Measurements from ENCODE around the gene SSC5D. TPM values are rescaled to one million over a fixed set of nuclear protein-coding genes. Genes with fewer than 3 reads are reported as not detected.

Gene SSC5D
- total RNA-seq, 1 experiment from 2014 or later: 1.5 TPM

DNA sequence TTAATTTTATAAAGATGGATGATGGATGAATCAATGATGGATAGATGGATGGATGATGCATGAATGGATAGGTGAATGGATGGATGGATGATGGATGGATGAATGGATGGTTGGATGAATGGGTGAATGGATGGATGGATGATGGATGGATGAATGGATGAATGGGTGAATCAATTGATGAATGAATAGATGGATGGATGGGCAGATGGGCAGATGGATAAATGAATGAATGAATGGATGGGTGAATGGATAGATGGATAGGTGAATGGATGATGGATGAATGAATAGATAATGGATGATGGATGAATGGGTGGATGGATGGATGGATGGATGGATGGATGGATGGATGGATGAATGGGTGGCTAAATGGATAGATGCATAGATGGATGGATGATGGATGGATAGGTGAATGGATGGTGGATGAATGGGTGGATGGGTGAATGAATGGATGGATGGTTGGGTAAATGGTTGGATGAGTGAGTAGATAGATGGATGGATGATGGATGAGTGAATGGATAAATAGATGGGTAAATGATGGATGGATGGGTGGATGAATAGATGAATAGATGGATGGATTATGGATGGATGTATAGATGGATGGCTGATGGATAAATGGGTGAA, 79.6 kb downstream of the SSC5D start:
- Histone ChIP-seq H3K4me3 (replicated peaks in 1 of 2; ENCODE audit: low read depth in 1 of 2, low read length in 2 of 2) (no peak overlapping the region), H3K36me3 (ENCODE audit: control insufficient read depth in 1 of 2, insufficient read depth in 2 of 2, low read length in 2 of 2) (no peaks in the 10 kb centered on the region), H3K9ac (ENCODE audit: low read length) (no peak overlapping the region), H3K9me2 (ENCODE audit: insufficient read depth) (no peaks in the 10 kb centered on the region), H3K4me1 (ENCODE audit: control insufficient read depth in 1 of 2, insufficient read depth in 2 of 2, low read length in 2 of 2) (no peaks in the 10 kb centered on the region), H3K27me3 (ENCODE audit: insufficient read depth, low read length) (no peaks in the 10 kb centered on the region), H2AFZ (ENCODE audit: low read depth, low read length, poor library complexity, severe bottlenecking) (no peak overlapping the region), H3K9me3 (ENCODE audit: control insufficient read depth in 1 of 2, insufficient read depth in 1 of 2, low read depth in 1 of 2, low read length in 2 of 2) (no peaks in the 10 kb centered on the region), H4K20me1 (ENCODE audit: insufficient read depth) (no peaks in the 10 kb centered on the region), H3K79me2 (ENCODE audit: insufficient read depth, low read length) (no peaks in the 10 kb centered on the region), H3K4me2 (ENCODE audit: low read length) (no peak overlapping the region), H3K27ac (ENCODE audit: low read depth, low read length) (no peak overlapping the region)
- no peak for TF ChIP-seq EZH2phosphoT487 (IDR thresholded peaks at IDR 0.05; ENCODE audit: borderline replicate concordance)
- TF ChIP-seq CEBPB (IDR thresholded peaks at IDR 0.05; ENCODE audit: low read depth): no peak
- ATAC-seq (no peak), DNase-seq (ENCODE audit: low read depth, low spot score) (no peak)
- BruUV-seq (replicated peaks): no TSS peak
- POLR2A ChIA-PET: no interaction called here
- CTCF ChIA-PET: no interaction called here
- intact Hi-C loops (cut with micrococcal nuclease): no loop called here
- RAD21 ChIA-PET (ENCODE audit: low non-redundant PET in 1 of 2, low total read pairs in 2 of 2, uncharacterized antibody in 2 of 2, unreplicated experiment in 2 of 2): no interaction called here

Other genes starting within 250 kb of the SSC5D start
- gene PPP6R1, start 229.4 kb upstream of the SSC5D start, total RNA-seq (2021; ENCODE audit: unreplicated experiment): 96.7 TPM
- 63.0 TPM for gene HSPBP1, start 208.3 kb upstream of the SSC5D start, total RNA-seq (2021; ENCODE audit: unreplicated experiment)
- 33.3 TPM for gene BRSK1, start 204.4 kb upstream of the SSC5D start, total RNA-seq (2021; ENCODE audit: unreplicated experiment)
- not detected for gene TMEM150B, start 163.1 kb upstream of the SSC5D start, total RNA-seq (2021; ENCODE audit: unreplicated experiment)
- 27.5 TPM for gene KMT5C, start 148.6 kb upstream of the SSC5D start, total RNA-seq (2021; ENCODE audit: unreplicated experiment)
- 2.4 TPM for gene COX6B2, start 133.7 kb upstream of the SSC5D start, total RNA-seq (2021; ENCODE audit: unreplicated experiment)
- not detected for gene GARIN5B, start 125.2 kb upstream of the SSC5D start, total RNA-seq (2021; ENCODE audit: unreplicated experiment)
- 2.8 TPM for gene IL11, start 118.0 kb upstream of the SSC5D start, total RNA-seq (2021; ENCODE audit: unreplicated experiment)
- not detected for gene TMEM190, start 111.6 kb upstream of the SSC5D start, total RNA-seq (2021; ENCODE audit: unreplicated experiment)
- 21.0 TPM for gene TMEM238, start 104.1 kb upstream of the SSC5D start, total RNA-seq (2021; ENCODE audit: unreplicated experiment)
- gene RPL28, start 102.5 kb upstream of the SSC5D start, total RNA-seq (2021; ENCODE audit: unreplicated experiment): 3,050 TPM
- gene UBE2S, start 80.6 kb upstream of the SSC5D start, total RNA-seq (2021; ENCODE audit: unreplicated experiment): 515 TPM
- not detected for gene SHISA7, start 45.1 kb upstream of the SSC5D start, total RNA-seq (2021; ENCODE audit: unreplicated experiment)
- 56.8 TPM for gene ISOC2, start 26.8 kb upstream of the SSC5D start, total RNA-seq (2021; ENCODE audit: unreplicated experiment)
- 0.34 TPM for gene C19orf85, start 23.7 kb upstream of the SSC5D start, total RNA-seq (2021; ENCODE audit: unreplicated experiment)
- gene ZNF628, start 11.8 kb upstream of the SSC5D start, total RNA-seq (2021; ENCODE audit: unreplicated experiment): 14.9 TPM
- 55.3 TPM for gene NAT14, start 3.2 kb upstream of the SSC5D start, total RNA-seq (2021; ENCODE audit: unreplicated experiment)
- gene SBK2, start 48.7 kb downstream of the SSC5D start, total RNA-seq (2021; ENCODE audit: unreplicated experiment): 0.30 TPM
- gene SBK3, start 57.1 kb downstream of the SSC5D start, total RNA-seq (2021; ENCODE audit: unreplicated experiment): 1.2 TPM
- gene ZNF579, start 92.4 kb downstream of the SSC5D start, total RNA-seq (2021; ENCODE audit: unreplicated experiment): 24.1 TPM
- gene FIZ1, start 111.1 kb downstream of the SSC5D start, total RNA-seq (2021; ENCODE audit: unreplicated experiment): 15.3 TPM
- 17.2 TPM for gene ZNF524, start 111.9 kb downstream of the SSC5D start, total RNA-seq (2021; ENCODE audit: unreplicated experiment)
- 16.2 TPM for gene ZNF865, start 117.2 kb downstream of the SSC5D start, total RNA-seq (2021; ENCODE audit: unreplicated experiment)
- 5.3 TPM for gene ZNF784, start 136.1 kb downstream of the SSC5D start, total RNA-seq (2021; ENCODE audit: unreplicated experiment)
- 36.7 TPM for gene ZNF580, start 152.6 kb downstream of the SSC5D start, total RNA-seq (2021; ENCODE audit: unreplicated experiment)
- 44.4 TPM for gene ZNF581, start 155.2 kb downstream of the SSC5D start, total RNA-seq (2021; ENCODE audit: unreplicated experiment)
- 1.0 TPM for gene CCDC106, start 159.8 kb downstream of the SSC5D start, total RNA-seq (2021; ENCODE audit: unreplicated experiment)
- gene U2AF2, start 166.6 kb downstream of the SSC5D start, total RNA-seq (2021; ENCODE audit: unreplicated experiment): 259 TPM
- 122 TPM for gene EPN1, start 186.8 kb downstream of the SSC5D start, total RNA-seq (2021; ENCODE audit: unreplicated experiment)
- gene NLRP9, start 250.0 kb downstream of the SSC5D start, total RNA-seq (2021; ENCODE audit: unreplicated experiment): not detected